H1 (cell line): Measurements from ENCODE around the gene RNGTT. TPM values are rescaled to one million over a fixed set of nuclear protein-coding genes. Genes with fewer than 3 reads are reported as not detected.

Experiments
- CTCF ChIA-PET: fragments of 300-600 bp; sonication (Branson Sonifier 250); formaldehyde crosslinking; loops from one replicate; lab custom pipeline; 2021; ENCODE audit not compliant: partially characterized antibody; lab: Charles Lee
- POLR2A ChIA-PET: fragments of 300-600 bp; sonication (Branson Sonifier 250); formaldehyde crosslinking; loops from one replicate; lab custom pipeline; 2021; ENCODE audit warnings: inconsistent platforms; ENCODE audit not compliant: partially characterized antibody; lab: Charles Lee
- DNase-seq, 2 experiments: peaks; one replicate each; pipeline versions ENCODE4 v3.0.0 to v3.0.0-alpha.2; 2010 to 2022; ENCODE audit warnings: low spot score in 2 of 2, low read depth in 1 of 2, mixed read lengths in 1 of 2
- FAIRE-seq: peaks from 2 replicates; lab custom pipeline; 2011; peaks lifted over from hg19 to GRCh38; lab: Jason Lieb, UNC
- H2AFZ ChIP-seq: 2 replicates; pipeline ENCODE4 v1.8.1; 2012; ENCODE audit warnings: low read length, inconsistent platforms
- H2AK5ac ChIP-seq: 2 replicates; pipeline ENCODE4 v1.6.1; 2013; ENCODE audit warnings: low read depth, low read length
- H2BK120ac ChIP-seq: replicated peaks from 2 replicates; pipeline ENCODE3; 2013; ENCODE audit warnings: low read depth, low read length, inconsistent platforms
- H2BK12ac ChIP-seq: 2 replicates; pipeline ENCODE4 v1.6.1; 2013; ENCODE audit warnings: low read depth, low read length
- H2BK15ac ChIP-seq: 2 replicates; pipeline ENCODE4 v1.6.1; 2013; ENCODE audit warnings: low read length
- H2BK20ac ChIP-seq: 2 replicates; pipeline ENCODE4 v1.6.1; 2013; ENCODE audit warnings: low read length
- H2BK5ac ChIP-seq: 2 replicates; pipeline ENCODE4 v1.6.1; 2013; ENCODE audit warnings: low read depth, low read length
- H3K14ac ChIP-seq: 2 replicates; pipeline ENCODE4 v1.6.1; 2013; ENCODE audit warnings: inconsistent platforms; ENCODE audit not compliant: insufficient read length
- H3K18ac ChIP-seq: 2 replicates; pipeline ENCODE4 v1.6.1; 2013; ENCODE audit warnings: low read length; ENCODE audit errors: extremely low read depth
- H3K23ac ChIP-seq: 2 replicates; pipeline ENCODE4 v1.6.1; 2013; ENCODE audit warnings: inconsistent platforms; ENCODE audit not compliant: insufficient read length
- H3K23me2 ChIP-seq: 2 replicates; pipeline ENCODE4 v1.6.1; 2013; ENCODE audit warnings: low read depth, low read length
- H3K27ac ChIP-seq: 2 replicates; pipeline ENCODE4 v1.6.1; 2011; ENCODE audit warnings: low read depth, low read length, inconsistent platforms
- H3K27me3 ChIP-seq, 4 experiments: replicated peaks in 1 of 4; 1 replicate in 1 of 4; 2 replicates in 3 of 4; pipeline versions ENCODE4 v1.6.1 to v1.8.1; 2011 to 2013; ENCODE audit warnings: low read length in 3 of 4, mild to moderate bottlenecking in 3 of 4, inconsistent platforms in 2 of 4, mixed read lengths in 2 of 4, moderate library complexity in 1 of 4; ENCODE audit not compliant: control insufficient read depth in 3 of 4, insufficient read depth in 3 of 4; ENCODE audit errors: extremely low read depth in 1 of 4
- H3K36me3 ChIP-seq, 4 experiments: 2 replicates each; pipeline versions ENCODE4 v1.6.1 to v1.8.1; 2011 to 2013; ENCODE audit warnings: mild to moderate bottlenecking in 4 of 4, low read length in 3 of 4, moderate library complexity in 2 of 4, control low read depth in 1 of 4, inconsistent platforms in 1 of 4; ENCODE audit not compliant: insufficient read depth in 4 of 4, control insufficient read depth in 2 of 4
- H3K4ac ChIP-seq: replicated peaks from 2 replicates; pipeline ENCODE3; 2013; ENCODE audit warnings: low read length, low read depth, mixed read lengths, inconsistent platforms; ENCODE audit not compliant: insufficient read length
- H3K4me1 ChIP-seq, 4 experiments: replicated peaks in 1 of 4; 1 replicate in 1 of 4; 2 replicates in 3 of 4; pipeline versions ENCODE4 v1.6.1 to v1.8.1; 2011 to 2013; ENCODE audit warnings: low read length in 3 of 4, inconsistent platforms in 2 of 4, mixed read lengths in 1 of 4; ENCODE audit not compliant: insufficient read depth in 4 of 4, control insufficient read depth in 3 of 4
- H3K4me2 ChIP-seq, 2 experiments: 2 replicates each; pipeline versions ENCODE4 v1.6.1 to v1.8.1; 2011 to 2013; ENCODE audit warnings: low read depth in 2 of 2, low read length in 2 of 2, control low read depth in 1 of 2, inconsistent platforms in 1 of 2, mild to moderate bottlenecking in 1 of 2; ENCODE audit not compliant: insufficient read depth in 1 of 2
- H3K4me3 ChIP-seq, 4 experiments: fragments of 200-600, 300-600 bp in 1 of 4; sonication (generic), shearing (Covaris generic), sonication (Bioruptor Twin) in 1 of 4; 2 replicates each; pipeline versions ENCODE4 v1.5.1 to v1.8.1; 2011 to 2016; ENCODE audit warnings: low read length in 4 of 4, low read depth in 3 of 4, control low read depth in 2 of 4, inconsistent platforms in 2 of 4, mild to moderate bottlenecking in 2 of 4, mixed read lengths in 1 of 4, moderate library complexity in 1 of 4; ENCODE audit not compliant: insufficient read depth in 2 of 4; ENCODE audit errors: extremely low read depth in 1 of 4
- H3K56ac ChIP-seq: replicated peaks from 2 replicates; pipeline ENCODE3; 2013; ENCODE audit warnings: low read depth, mild to moderate bottlenecking, mixed read lengths, low read length, inconsistent platforms; ENCODE audit not compliant: insufficient read length
- H3K79me1 ChIP-seq: 2 replicates; pipeline ENCODE4 v1.6.1; 2013; ENCODE audit warnings: low read depth, low read length, control low read depth
- H3K79me2 ChIP-seq, 2 experiments: 2 replicates each; pipeline versions ENCODE4 v1.6.1 to v1.8.1; 2012 to 2013; ENCODE audit warnings: low read length in 2 of 2, mild to moderate bottlenecking in 2 of 2, inconsistent platforms in 1 of 2; ENCODE audit not compliant: insufficient read depth in 2 of 2, control insufficient read depth in 1 of 2
- H3K9ac ChIP-seq, 4 experiments: replicated peaks in 1 of 4; 1 replicate in 1 of 4; 2 replicates in 3 of 4; pipeline versions ENCODE4 v1.6.1 to v1.8.1; 2011 to 2013; ENCODE audit warnings: low read depth in 3 of 4, low read length in 3 of 4, control low read depth in 2 of 4, mild to moderate bottlenecking in 2 of 4, moderate library complexity in 2 of 4, inconsistent platforms in 1 of 4; ENCODE audit errors: extremely low read depth in 1 of 4
- H3K9me3 ChIP-seq, 2 experiments: 2 replicates each; pipeline versions ENCODE4 v1.6.1 to v1.8.1; 2012 to 2013; ENCODE audit warnings: mild to moderate bottlenecking in 2 of 2, moderate library complexity in 2 of 2, control low read depth in 1 of 2, inconsistent platforms in 1 of 2, low read depth in 1 of 2, low read length in 1 of 2, mixed read lengths in 1 of 2; ENCODE audit not compliant: insufficient read depth in 2 of 2
- H4K20me1 ChIP-seq, 2 experiments: replicated peaks in 1 of 2; 2 replicates each; pipeline versions ENCODE3 to v1.8.1; 2011 to 2013; ENCODE audit warnings: inconsistent platforms in 2 of 2, low read length in 2 of 2, mild to moderate bottlenecking in 1 of 2; ENCODE audit not compliant: insufficient read depth in 2 of 2, control insufficient read depth in 1 of 2
- H4K5ac ChIP-seq: 2 replicates; pipeline ENCODE4 v1.6.1; 2013; ENCODE audit warnings: low read length, low read depth, mixed read lengths, inconsistent platforms; ENCODE audit not compliant: insufficient read length
- H4K8ac ChIP-seq: 2 replicates; pipeline ENCODE4 v1.8.0; 2013; ENCODE audit warnings: mild to moderate bottlenecking, moderate library complexity, low read length, inconsistent platforms; ENCODE audit not compliant: insufficient read depth; ENCODE audit errors: extremely low read depth
- H4K91ac ChIP-seq: replicated peaks from 2 replicates; pipeline ENCODE3; 2013; ENCODE audit warnings: low read length, mixed read lengths, inconsistent platforms; ENCODE audit not compliant: insufficient read length
- WGBS, 2 experiments: shearing (Covaris generic) in 1 of 2; methylation state at CpG; one replicate each; pipeline versions ENCODE4 v1.1.6 to v1.1.7; 2013 to 2015; ENCODE audit warnings: low lambda C conversion rate in 2 of 2, mixed read lengths in 2 of 2, inconsistent platforms in 1 of 2, low coverage in 1 of 2, missing lambda C conversion rate in 1 of 2; ENCODE audit not compliant: insufficient replicate concordance in 2 of 2, insufficient coverage in 1 of 2, insufficient read length in 1 of 2; ENCODE audit errors: extremely low coverage in 1 of 2, missing lambda C conversion rate in 1 of 2; 5-methylcytosine and 5-hydroxymethylcytosine counted together
- polyA plus RNA-seq, 7 experiments: library from polyadenylated mRNA; depleted of rRNA in 3 of 7; stranded (reverse) in 5 of 7; unstranded in 2 of 7; fragments of >200 nt in 5 of 7; fragments of 200-250 nt in 2 of 7; gene quantifications; 1 replicate in 5 of 7; 2 replicates in 1 of 7; 4 replicates in 1 of 7; pipeline versions ENCODE4 v1.2.1 to v1.2.3, GENCODE V29; 2011 to 2013; ENCODE audit warnings: missing spikeins in 2 of 7, mixed read lengths in 2 of 7
- total RNA-seq: library from RNA; stranded (reverse); fragmentation: NEBNext Ultra II Directional; extraction: Animal tissue kit (Norgen Biotek cat#: 25700); gene quantifications from 2 replicates; pipeline ENCODE4 v1.2.1, GENCODE V29; 2021

RNGTT gene
- total and polyA plus RNA-seq, 2 of the 8 experiments (the other 6 are each of a cell fraction or from before 2014, with no cell fraction given): 3.6 to 21.2 TPM

GRCh38 chr6:88680654-88681053 is 282.8 kb downstream of the RNGTT start:
- POLR2A ChIA-PET: no interaction called here

More at GRCh38 chr6:88680654-88681053, 282.8 kb downstream of the RNGTT start:
- no peak for DNase-seq
- Histone ChIP-seq H3K9ac (no peak overlapping the region), H4K8ac (no peak overlapping the region), H3K4me3 (no peak overlapping the region), H2BK20ac (no peak overlapping the region), H3K9me3 (no peaks in the 10 kb centered on the region), H3K4me2 (no peak overlapping the region), H2BK5ac (no peak overlapping the region), H2BK12ac (no peak overlapping the region), H2AK5ac (no peak overlapping the region), H3K56ac (no peak overlapping the region), H3K23me2 (no peaks in the 10 kb centered on the region), H3K27ac (no peak overlapping the region), H3K4me1 (peaks cover 0 to 2% (median 0%) of the 10 kb centered on the region in 4 experiments; a peak in 1 of 7 replicates), H3K14ac (no peak overlapping the region), H3K23ac (no peak overlapping the region), H3K18ac (no peak overlapping the region), H3K27me3 (no peaks in the 10 kb centered on the region), H4K91ac (no peak overlapping the region), H2BK15ac (no peak overlapping the region), H4K20me1 (no peaks in the 10 kb centered on the region), H2BK120ac (no peak overlapping the region), H3K79me2 (no peaks in the 10 kb centered on the region), H3K79me1 (no peaks in the 10 kb centered on the region), H2AFZ (no peak overlapping the region), H3K36me3 (no peaks in the 10 kb centered on the region), H3K4ac (no peak overlapping the region), H4K5ac (no peak overlapping the region)
- WGBS, 2 experiments: 96% methylated on average over 6 of the region's 6 CpGs; no CpG with 5 or more reads in 1 of the 2 experiments
- CTCF ChIA-PET: no interaction called here
- no peak for FAIRE-seq
